Putamen (tissue), 1 donor: ENCODE data around the gene SCGB1C1.

Experiments used
- DNase-seq: peaks from one replicate; pipeline ENCODE4 v3.0.0-alpha.2; 2016; ENCODE audit warnings: low spot score

The SCGB1C1 gene

DNA sequence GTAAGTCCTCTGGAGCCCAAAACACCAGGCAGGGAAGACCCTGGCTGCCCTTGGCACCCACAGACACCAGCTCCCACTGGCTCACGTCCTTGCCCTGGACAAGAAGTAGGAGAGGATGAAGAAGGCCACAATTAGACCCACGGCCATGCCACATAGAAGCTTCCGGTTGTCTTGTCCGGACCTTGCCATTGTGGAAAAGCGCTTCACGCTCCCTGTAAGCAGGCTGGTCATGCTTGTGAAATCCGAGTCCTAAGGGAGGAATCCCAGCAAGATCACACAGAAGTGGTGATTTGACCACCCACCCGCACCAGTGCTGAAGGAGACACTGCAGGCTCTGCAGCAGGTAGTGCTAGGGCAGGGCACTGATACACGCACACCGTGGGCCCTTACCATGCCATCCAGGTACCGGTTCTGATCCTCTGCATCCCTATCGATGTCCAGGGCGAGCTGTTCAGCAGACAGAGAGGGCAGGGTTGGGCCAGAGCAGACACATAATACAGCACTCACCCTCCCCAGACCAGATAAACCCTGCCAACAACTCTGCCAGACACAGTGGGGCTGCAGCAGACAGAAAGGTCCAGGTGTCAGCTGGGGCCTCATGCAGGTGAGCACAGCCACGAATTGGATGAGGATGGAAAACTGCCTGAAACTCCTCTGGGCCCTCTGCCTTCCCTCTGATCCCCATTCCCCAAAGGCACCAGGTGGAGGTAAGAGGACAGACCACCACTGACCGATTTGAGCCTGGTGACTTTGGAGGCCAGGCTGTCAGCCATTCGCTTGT is 12.5 kb downstream of the SCGB1C1 start:
- no peak for DNase-seq

DNA sequence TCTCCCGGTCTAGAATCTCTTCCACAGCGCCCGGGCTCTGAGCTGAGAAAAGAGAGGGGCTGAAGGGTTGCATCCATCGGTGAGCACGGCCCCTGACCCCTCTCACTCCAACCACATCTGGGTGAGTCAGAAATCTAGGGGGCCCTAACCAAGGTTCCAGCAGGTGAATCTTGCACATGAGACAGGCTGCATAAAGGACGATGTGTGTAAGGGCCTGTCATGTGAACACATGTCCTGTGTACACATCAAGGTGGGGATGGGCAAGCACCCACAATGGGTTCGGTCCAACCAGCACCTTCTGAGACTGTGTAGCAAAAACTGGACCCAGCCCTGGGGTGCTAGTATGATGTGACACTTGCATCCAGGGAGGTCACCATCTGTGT is 13.1 kb downstream of the SCGB1C1 start:
- no peak for DNase-seq

DNA sequence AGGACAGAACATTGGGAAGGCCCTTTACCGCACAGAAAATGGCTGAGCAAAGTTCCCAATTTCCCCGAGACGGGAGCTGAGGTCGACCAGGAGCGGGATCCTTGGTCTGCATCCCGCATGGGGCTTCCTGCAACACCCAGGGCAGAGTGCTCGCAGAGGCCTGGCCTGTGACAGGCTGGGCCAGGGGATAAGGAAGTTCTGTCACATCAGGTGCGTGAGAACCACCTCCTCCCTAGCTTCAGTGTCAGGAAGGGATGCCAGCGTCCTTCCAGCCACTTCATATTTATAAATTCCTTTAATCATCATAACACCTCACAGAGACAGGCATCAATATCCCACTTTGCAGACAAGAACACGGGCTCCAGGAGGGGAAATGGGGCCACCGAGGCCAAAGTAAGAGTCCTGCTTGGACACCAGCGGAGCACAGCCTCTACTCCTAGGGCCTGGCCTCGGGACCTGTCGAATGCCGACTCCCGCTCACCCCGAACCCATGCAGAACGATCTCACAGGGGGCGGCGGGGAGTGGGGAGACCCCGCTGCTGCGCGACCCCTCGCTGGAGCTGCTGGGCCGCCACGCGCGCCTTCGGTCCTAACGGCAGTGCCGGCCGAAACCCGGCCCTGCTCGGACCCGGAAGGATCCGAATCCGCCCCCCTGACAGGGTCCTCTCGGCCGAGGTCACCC is 13.8 kb downstream of the SCGB1C1 start:
- no peak for DNase-seq

DNA sequence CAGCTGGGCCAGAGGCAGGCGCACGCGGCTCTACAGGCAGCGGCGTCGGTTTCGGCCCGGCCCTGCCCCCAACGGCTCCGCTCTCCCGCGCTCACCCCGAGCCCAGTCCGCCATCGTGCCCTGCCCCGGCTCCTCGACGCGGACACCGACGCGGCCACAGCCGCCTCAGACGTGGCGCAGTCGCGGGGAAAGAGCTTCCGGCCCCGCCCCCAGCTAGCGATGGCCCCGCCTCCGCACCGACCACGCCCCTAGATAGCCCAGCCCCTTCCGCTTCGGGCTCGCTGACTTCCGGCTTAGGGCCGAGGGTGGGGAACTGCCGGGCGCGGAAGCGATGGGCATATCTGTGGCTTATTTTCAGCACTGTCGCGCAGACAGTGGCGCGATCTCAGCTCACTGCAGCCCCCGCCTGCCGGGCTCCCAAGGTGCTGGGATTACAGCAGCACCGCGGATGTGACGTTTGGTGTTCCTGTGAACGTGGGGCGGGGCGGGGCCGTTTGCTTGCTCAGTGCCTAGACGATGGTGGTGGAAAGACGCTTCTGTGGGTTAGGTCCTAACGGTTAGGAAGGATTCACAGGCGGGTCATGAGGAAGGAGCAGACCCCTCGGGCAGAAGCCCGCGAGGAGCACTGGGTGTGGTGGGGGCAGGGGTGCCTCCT is 14.5 kb downstream of the SCGB1C1 start, which contains the start of the genes BET1L and RIC8A:
Gene BET1L (minus strand): TSS at position 192 of the 655 bp plus-strand sequence. CDS start 78 bp downstream, at position 114.
Gene RIC8A (plus strand): TSS at position 501 of the 655 bp plus-strand sequence. CDS start 1,147 bp downstream, outside the sequence.
- DNase-seq: peak; percentile 97

DNA sequence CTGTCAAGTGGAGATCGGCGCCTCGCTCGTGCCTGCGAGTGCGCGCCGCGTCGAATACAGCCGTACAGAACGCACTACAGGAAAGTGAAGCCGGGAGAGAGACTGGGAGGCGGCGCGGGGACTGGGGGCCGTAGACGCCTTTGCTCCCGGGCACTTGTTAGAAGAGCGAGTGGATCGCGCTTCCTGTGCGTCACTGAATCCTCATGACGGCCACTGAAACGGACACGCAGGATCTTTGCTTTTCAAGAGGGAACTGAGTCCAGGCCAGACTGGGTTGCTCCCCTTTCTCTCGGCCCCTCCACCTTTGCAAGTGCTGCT is 14.9 kb downstream of the SCGB1C1 start:
- no peak for DNase-seq

DNA sequence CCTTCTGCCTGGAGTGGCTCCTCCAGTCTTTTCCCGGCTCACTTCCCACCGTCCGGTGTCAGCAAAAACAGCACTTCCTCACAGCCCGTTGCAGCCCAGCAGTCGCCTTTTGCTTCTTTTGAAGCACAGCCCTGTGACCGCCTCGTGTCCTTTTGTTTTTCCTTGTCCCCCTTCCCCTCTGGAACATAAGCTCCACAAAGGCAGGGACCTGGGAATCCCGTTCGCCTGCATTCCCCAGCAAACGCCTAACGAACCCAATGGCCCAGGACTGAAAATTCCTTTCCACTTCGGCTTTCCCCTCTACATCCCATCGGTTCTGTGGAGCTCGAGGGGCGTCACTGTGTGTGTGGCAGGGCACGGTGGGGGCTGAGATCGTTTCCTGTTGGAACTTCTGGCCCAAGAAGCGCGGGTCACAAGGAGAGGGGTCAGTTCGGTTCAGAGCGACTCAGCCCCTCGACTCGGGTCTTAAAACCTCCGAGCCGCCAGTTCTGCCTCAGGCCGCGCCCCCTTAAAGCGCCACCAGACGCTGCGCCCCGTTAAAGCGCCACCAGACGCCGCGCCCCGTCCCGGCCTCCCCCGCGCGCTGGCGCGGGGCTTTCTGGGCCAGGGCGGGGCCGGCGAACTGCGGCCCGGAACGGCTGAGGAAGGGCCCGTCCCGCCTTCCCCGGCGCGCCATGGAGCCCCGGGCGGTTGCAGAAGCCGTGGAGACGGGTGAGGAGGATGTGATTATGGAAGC is 15.5 kb downstream of the SCGB1C1 start:
- DNase-seq: peak; percentile 81

DNA sequence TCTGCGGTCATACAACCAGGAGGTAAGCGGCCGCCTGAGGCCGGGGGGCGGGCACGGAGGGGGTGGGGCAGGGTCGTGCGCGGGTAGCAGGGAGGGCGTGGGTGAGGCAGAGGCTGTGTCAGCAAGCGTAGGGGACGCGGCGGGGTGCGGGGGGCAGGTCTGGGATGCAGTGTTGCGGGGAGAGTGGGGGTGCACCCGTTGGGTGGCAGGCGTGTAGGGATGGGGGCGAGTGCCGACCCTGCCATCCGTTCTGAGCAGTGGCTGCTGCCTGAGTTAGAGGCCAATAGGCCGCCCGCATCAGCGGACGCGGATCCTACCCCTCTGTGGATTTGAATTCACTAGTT is 16.0 kb downstream of the SCGB1C1 start:
- DNase-seq: no peak

DNA sequence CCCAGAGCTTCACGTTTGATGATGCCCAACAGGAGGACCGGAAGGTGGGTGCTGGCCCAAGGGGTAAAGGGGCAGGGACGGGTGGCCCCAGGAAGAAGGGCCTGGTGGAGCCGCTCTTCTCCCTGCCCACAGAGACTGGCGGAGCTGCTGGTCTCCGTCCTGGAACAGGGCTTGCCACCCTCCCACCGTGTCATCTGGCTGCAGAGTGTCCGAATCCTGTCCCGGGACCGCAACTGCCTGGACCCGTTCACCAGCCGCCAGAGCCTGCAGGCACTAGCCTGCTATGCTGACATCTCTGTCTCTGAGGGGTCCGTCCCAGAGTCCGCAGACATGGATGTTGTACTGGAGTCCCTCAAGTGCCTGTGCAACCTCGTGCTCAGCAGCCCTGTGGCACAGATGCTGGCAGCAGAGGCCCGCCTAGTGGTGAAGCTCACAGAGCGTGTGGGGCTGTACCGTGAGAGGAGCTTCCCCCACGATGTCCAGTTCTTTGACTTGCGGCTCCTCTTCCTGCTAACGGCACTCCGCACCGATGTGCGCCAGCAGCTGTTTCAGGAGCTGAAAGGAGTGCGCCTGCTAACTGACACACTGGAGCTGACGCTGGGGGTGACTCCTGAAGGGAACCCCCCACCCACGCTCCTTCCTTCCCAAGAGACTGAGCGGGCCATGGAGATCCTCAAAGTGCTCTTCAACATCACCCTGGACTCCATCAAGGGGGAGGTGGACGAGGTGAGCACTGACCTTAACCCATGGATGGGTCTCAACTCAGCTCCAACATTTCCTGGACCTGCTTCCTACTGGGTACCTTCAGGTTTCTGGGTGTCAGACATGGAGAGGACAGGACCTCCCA is 16.6 kb downstream of the SCGB1C1 start:
- no peak for DNase-seq

DNA sequence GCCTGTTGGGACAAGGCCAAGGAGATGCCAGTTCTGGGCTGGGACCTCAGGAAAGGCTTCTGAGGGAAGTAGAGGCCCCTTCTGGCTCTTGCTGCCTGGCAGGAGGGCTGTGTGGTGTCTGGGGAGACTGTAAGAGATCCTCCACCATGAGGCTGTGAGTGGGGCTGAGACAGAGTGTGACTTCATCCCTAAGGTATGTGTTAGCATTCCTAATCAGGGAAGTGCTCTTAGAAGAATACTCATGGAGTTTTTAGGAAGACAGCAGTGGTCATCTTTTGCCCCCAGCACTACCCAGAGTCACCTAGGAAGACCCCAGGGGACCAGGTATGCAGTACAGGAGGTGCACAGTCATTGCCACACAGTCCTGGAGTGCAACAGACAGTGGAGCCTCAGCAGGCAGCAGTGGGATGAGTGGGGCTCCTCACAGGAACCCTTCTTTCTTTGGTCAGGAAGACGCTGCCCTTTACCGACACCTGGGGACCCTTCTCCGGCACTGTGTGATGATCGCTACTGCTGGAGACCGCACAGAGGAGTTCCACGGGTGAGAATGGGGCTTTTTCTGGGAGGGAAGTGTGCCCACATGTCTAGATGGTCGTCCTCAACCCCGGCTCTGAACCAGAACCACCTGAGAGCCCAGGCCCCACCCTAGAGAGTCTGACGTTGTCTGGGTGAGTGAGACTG is 17.4 kb downstream of the SCGB1C1 start:
- DNase-seq: no peak

DNA sequence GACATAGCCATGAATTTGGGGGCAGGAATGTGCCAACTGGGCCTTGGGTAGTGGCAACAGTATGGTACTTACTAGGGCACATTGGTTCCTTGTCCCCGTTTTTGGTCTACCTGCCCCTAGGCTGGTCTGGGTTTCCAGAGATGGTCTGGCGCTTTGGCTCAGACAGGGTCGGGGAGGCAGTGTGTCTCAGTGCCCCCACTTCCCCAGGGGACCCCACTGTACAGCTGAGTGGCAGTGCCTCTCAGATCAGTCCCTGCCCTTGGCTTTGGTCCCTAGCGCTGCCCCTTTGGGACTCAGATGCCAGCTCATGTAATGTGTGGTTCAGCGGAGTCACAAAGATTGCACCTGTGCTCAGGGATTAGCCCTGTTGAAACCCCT is 17.9 kb downstream of the SCGB1C1 start:
- DNase-seq: no peak

DNA sequence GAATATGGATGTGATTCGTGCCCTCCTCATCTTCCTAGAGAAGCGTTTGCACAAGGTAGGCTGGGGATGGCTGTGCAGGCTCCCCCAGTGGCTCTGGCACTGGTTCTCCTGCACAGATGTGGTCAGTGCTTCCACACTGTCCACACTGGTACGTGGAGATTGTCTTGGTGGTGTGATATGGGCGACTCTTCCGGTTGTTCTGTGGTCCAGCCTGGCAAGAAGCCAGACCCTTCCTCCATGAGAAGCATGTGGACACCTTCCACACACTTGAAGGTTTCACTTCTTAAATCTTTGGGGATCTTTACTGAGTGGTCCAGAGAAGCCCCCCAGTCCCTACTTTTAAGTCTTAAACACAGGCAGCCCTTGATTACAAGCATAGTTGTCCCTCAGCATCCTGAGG is 18.4 kb downstream of the SCGB1C1 start:
- DNase-seq: no peak

DNA sequence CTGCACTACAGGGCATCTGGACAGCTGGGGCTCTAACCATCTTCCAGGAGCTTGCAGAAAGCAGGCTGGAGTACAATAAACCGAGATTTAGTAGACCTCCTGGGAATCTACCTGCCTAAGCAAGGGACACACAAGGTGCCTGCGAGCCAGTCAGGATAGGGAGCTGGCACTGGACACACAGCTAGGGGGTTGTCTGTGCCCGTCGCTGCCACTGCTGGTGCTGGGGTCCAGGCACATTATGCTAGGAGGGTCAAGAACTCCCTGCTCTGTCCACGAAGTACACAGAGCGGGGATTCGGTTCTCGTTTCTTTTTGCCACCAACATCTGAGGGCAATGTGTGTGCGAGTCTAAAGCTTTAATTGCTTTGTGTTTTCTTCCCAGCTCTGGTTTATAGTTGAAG is 18.9 kb downstream of the SCGB1C1 start:
- DNase-seq: no peak

DNA sequence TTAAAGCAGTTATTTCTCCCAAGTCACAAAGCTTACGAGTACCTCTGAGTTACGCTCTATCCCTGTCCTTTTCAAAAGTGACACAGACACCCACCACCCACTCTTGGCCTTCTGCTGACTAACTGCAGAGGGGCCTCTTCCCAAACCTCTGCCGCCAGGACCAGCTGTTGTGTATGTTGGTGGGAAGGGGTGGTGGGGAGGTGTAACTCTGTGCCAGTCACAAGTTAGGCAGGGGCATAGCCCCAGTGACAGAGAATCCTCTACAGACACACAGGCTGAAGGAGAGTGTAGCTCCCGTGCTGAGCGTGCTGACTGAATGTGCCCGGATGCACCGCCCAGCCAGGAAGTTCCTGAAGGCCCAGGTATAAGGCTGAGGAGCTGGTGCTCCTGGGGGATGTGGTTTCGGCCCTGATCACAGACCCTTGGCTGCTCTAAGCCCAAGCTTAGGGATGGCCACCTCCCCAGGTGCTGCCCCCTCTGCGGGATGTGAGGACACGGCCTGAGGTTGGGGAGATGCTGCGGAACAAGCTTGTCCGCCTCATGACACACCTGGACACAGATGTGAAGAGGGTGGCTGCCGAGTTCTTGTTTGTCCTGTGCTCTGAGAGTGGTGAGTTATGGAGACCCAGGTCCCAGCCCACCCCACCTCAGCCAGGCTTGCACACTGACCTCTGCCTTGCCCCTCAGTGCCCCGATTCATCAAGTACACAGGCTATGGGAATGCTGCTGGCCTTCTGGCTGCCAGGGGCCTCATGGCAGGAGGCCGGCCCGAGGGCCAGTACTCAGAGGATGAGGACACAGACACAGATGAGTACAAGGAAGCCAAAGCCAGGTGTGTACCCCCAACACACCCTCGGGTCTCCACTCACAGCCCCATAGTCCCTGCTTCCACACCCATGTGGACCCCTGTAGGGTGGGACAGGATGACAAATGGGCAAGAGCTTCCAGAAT is 19.5 kb downstream of the SCGB1C1 start:
- DNase-seq: no peak

DNA sequence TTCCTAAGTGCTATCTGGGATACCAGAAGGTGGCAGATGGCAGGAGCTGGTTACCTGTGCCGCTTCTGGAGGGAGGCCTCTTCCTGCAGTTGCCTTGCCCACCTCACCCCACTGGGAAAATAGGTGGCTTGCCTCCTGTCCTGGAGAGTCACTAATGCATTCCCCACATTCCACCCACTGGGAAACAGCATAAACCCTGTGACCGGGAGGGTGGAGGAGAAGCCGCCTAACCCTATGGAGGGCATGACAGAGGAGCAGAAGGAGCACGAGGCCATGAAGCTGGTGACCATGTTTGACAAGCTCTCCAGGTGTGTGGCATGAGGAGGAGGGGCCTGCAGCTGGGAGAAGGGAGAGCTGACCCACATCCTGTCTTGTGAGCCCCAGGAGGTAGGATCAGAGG is 20.2 kb downstream of the SCGB1C1 start:
- DNase-seq: no peak

DNA sequence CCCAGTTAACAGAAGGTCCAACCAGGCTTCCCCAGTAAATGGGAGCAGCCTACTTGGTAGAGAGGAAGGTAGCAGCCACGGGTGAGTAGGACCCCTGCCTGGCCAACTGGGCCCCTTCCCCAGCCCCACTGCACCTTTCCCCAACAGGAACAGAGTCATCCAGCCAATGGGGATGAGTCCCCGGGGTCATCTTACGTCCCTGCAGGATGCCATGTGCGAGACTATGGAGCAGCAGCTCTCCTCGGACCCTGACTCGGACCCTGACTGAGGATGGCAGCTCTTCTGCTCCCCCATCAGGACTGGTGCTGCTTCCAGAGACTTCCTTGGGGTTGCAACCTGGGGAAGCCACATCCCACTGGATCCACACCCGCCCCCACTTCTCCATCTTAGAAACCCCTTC is 21.2 kb downstream of the SCGB1C1 start:
- DNase-seq: no peak

DNA sequence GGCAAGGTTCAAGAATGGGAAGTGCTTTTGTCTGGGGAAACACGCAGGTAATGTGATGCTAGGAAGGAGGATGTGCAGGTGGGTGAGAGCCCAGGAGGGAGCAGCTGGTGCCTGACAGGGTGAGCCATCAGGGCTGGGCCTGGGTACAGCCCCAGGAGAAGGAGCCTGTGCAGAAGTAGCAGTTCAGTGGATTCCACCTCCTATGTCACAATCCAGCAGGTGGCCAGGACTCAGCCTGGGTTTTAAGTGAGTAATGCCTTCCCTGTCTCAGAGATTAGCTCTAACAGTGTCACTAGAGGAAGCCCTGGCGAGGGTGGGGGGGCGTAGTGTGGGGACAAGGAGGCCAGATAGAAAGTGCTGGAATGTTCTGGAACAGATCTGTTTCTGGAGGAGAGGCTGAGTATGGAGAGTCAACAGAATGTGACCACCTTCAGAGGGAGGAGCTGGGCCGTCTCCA is 22.7 kb downstream of the SCGB1C1 start:
- no peak for DNase-seq

DNA sequence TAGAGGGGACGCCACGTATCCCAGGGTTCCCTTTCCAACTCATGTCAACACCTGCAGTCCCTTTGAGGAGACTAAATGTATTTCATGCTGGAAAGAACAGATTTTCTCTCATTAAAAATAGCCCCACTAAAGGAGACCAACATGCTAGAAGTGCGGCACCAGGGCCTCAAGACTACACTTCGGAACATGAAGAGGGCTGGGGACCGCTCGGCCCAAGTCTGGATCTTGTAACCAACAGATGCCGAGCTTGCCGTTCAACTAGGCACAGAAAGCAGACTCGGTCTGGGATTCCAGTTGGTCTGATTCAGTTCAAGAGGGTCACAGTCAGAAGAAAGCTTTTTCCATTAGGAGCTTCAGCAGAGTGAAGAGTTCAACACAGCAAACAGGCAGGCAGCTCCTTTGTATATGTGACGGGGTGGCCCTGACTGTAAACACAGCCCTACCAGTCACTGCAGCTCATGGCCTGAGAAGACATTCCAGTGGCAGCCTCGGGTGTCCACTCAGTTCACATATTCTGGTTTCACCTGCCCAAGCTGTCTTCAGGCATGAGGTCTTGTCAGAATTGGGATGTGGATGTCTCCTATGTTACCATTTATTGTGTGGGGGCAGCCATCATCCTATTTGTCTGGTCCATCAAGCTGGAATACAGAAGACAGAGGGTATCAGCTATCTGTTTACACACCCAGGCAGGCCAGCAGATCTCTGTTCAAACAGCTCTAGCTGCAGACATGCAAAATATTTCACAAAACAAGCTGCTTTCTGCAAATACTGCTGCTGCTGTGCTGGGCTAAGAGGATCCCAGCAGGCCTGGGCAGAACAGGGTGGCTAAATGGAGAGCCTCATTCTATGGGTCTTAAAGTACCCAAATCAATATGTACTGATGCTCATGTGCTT is 23.4 kb downstream of the SCGB1C1 start:
- no peak for DNase-seq

DNA sequence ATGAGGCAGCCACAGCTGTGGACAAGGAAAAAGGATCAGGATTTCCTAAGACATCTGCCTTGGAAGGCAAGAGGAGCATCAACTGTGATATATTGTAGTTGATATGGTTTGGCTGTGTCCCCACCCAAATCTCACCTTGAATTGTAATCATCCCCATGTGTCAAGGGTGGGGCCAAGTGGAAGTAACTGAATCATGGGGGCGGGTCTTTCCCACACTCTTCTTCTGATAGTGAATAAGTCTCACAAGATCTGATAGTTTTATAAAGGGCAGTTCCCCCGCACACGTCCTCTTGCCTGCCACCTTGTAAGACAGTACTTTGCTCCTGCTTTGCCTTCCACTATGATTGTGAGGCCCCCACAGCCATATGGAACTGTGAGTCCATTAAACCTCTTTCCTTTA is 24.8 kb downstream of the SCGB1C1 start:
- DNase-seq: no peak
